Right atrium auricular region (tissue), 2 donors: ENCODE results near the gene CPT1B. TPM values are rescaled to one million over a fixed set of nuclear protein-coding genes. Genes with fewer than 3 reads are reported as not detected.

ENCODE experiments used
- DNase-seq: peaks from one replicate; pipeline ENCODE4 v3.0.0-alpha.2; 2019; ENCODE audit warnings: low spot score
- H3K27ac ChIP-seq, 2 donors: fragments of 200-600 bp; sonication (generic); 1 replicate in 1 of 2; 2 replicates in 1 of 2; pipeline ENCODE4 v1.5.1; 2016 to 2019
- H3K27me3 ChIP-seq, 2 donors: fragments of 200-600 bp; sonication (generic); one replicate each; pipeline versions ENCODE4 v1.5.1 to v1.6.0; 2017 to 2019
- H3K36me3 ChIP-seq: fragments of 200-600 bp; sonication (generic); one replicate; pipeline ENCODE4 v1.5.1; 2016
- H3K4me1 ChIP-seq, 2 donors: fragments of 200-600 bp; sonication (generic); one replicate each; pipeline versions ENCODE4 v1.5.1 to v1.6.0; 2017 to 2019
- H3K4me3 ChIP-seq, 2 donors: fragments of 200-600 bp; sonication (generic); 1 replicate in 1 of 2; 2 replicates in 1 of 2; pipeline ENCODE4 v1.5.1; 2017 to 2019; ENCODE audit warnings: mild to moderate bottlenecking in 1 of 2, moderate library complexity in 1 of 2
- H3K9me3 ChIP-seq, 2 donors: fragments of 200-600 bp; sonication (generic); one replicate each; pipeline ENCODE4 v1.5.1; 2019
- total RNA-seq, 2 donors: library from RNA; depleted of rRNA; stranded (reverse); fragments of >200 nt; gene quantifications; one replicate each; pipeline ENCODE4 v1.1.0, GENCODE V29; 2016
- TF ChIP-seq, protein P1 (sequence below), 2 donors: fragments of 200-600 bp; sonication (generic); IDR thresholded peaks; one replicate each; pipeline ENCODE4 v1.5.1; 2019; ENCODE audit warnings: antibody characterized with exemption in 2 of 2

Gene CPT1B
- total RNA-seq, 2 donors from 2014 or later: 184 to 281 TPM

- H3K27me3 ChIP-seq: peaks cover 0 to 7% of the 10 kb centered on the region in 2 donors
- TF ChIP-seq, protein P1, sequence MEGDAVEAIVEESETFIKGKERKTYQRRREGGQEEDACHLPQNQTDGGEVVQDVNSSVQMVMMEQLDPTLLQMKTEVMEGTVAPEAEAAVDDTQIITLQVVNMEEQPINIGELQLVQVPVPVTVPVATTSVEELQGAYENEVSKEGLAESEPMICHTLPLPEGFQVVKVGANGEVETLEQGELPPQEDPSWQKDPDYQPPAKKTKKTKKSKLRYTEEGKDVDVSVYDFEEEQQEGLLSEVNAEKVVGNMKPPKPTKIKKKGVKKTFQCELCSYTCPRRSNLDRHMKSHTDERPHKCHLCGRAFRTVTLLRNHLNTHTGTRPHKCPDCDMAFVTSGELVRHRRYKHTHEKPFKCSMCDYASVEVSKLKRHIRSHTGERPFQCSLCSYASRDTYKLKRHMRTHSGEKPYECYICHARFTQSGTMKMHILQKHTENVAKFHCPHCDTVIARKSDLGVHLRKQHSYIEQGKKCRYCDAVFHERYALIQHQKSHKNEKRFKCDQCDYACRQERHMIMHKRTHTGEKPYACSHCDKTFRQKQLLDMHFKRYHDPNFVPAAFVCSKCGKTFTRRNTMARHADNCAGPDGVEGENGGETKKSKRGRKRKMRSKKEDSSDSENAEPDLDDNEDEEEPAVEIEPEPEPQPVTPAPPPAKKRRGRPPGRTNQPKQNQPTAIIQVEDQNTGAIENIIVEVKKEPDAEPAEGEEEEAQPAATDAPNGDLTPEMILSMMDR (IDR thresholded peaks at IDR 0.05): no peak
- H3K36me3 ChIP-seq: no peaks in the 10 kb centered on the region
- H3K4me3 ChIP-seq: peak overlapping the region; percentile 47 to 67
- no peaks in the 10 kb centered on the region for H3K9me3 ChIP-seq
- H3K27ac ChIP-seq: peak overlapping the region; percentile 92 to 96
- DNase-seq: no peak
- H3K4me1 ChIP-seq: peaks cover 0 to 59% of the 10 kb centered on the region in 2 donors
These were observed 48.8 kb downstream of the CPT1B start for GRCh38 chr22:50529416-50529896.

GRCh38 chr22:50528682-50529415 is 49.4 kb downstream of the CPT1B start:
- Histone ChIP-seq H3K27me3 (peaks cover 0 to 7% of the 10 kb centered on the region in 2 donors), H3K9me3 (no peaks in the 10 kb centered on the region), H3K27ac (peak overlapping the region; percentile 92 to 96), H3K36me3 (peaks cover 3% of the 10 kb centered on the region), H3K4me1 (peaks cover 0 to 65% of the 10 kb centered on the region in 2 donors), H3K4me3 (peak overlapping the region; percentile 47 to 67)
- TF ChIP-seq, protein P1 (IDR thresholded peaks at IDR 0.05): no peak
- no peak for DNase-seq

GRCh38 chr22:50527921-50528681 is 50.1 kb downstream of the CPT1B start:
- Histone ChIP-seq H3K4me1 (peaks cover 0 to 67% of the 10 kb centered on the region in 2 donors), H3K9me3 (no peaks in the 10 kb centered on the region), H3K4me3 (no peak overlapping the region), H3K27me3 (peaks cover 0 to 7% of the 10 kb centered on the region in 2 donors), H3K27ac (peak overlapping the region; percentile 86 to 96), H3K36me3 (peaks cover 10% of the 10 kb centered on the region)
- TF ChIP-seq, protein P1 (IDR thresholded peaks at IDR 0.05): no peak
- no peak for DNase-seq

GRCh38 chr22:50526834-50527801 is 51.1 kb downstream of the CPT1B start:
- peak; percentile 77 for DNase-seq
- Histone ChIP-seq H3K27me3 (peaks cover 0 to 7% of the 10 kb centered on the region in 2 donors), H3K4me3 (peak overlapping the region; percentile 64 to 85), H3K27ac (peak overlapping the region; percentile 86 to 89), H3K4me1 (peaks cover 0 to 61% of the 10 kb centered on the region in 2 donors), H3K36me3 (peaks cover 20% of the 10 kb centered on the region), H3K9me3 (no peaks in the 10 kb centered on the region)
- TF ChIP-seq, protein P1 (IDR thresholded peaks at IDR 0.05): no peak
